HG03378 (cell line): ENCODE results near the gene PGAM5.

Experiments
- ATAC-seq: cut with Tn5 transposase; IDR thresholded peaks from one replicate; pipeline ENCODE4 v1.9.1; 2021; ENCODE audit warnings: mild to moderate bottlenecking, moderate library complexity; ENCODE audit not compliant: unreplicated experiment

The PGAM5 gene

GRCh38 chr12:132710405-132711079 lies at the start of gene PGAM5:
PGAM5 (plus strand) TSS chr12:132710842; CDS start chr12:132710877, 35 bp downstream.
- ATAC-seq: peak; percentile 70

DNA sequence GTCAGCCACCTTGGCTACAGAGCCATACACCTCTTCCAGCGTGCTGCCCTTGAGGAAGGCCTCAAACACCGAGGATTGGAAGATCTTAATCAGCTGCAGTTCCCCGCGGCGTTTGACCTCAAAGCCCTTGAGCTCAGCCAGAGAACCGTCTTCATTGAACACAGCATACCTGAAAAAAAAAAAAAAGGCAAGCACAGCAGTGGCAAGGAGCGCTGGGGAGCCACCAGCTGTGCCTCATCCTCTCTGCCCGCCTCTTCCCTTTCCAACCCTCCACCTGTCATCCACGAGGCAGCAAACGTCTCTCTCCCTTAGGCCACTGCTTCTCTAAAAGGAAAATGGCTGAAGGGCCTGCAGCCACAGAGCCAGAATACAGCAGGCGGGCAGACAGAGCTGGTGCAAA lies 49.6 kb upstream of the PGAM5 start:
- no peak for ATAC-seq

DNA sequence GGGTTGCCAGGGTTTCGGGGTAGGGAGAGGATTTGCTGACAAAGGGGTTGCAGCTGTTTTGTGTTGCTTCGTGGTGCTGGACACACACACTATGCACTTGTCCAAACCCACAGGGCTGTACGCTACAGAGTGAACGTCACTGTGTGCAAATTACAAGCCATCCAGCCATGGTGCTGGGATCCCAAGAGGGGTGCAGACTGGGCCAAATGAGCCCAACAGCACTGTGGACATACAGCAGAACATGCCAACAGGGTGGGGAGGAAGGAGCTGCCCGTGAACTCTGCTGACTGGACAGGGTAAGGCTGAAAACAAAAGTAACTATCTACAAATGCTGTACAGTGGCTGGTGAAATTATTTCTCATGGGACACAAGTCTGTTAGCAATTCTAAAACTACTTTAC lies 48.7 kb upstream of the PGAM5 start:
- no peak for ATAC-seq

DNA sequence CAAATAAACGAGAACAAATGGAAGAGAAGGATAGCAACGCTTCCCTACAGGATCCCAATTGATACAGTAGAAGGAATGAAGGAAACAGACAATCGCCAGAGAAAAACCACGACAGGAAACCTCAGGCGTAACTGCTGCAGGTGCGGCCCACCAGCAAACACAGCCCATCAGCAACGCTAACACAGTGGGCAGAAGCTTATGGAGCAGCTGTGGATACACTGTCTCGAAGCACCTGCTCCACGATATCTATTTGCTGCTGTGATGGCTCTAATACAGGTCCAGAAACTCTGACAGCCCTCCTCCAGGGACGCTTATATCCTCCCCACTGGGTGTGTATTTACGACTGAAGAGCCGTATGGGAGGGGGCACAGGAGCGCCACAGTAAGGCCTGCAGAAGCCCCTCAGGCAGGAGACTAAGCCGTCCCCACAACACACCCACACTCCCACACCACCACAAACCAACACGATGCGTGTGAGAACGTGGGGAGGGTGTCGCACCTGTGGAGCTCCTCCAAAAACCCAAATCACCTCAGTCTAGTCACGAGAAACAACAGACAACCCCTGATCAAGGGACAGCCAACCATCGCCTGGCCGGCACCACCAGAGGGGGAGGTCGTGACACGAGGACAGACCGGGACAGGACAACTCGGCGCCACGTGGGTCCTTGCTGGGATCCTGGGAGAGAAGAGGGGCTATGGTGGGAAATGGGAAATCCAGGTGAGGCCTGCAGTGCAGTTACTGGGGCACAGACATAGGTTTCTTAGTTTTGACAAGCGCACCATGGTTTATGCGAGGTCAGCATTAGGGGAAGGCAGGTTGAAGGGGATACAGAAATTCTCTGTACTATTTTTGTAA lies 47.5 kb upstream of the PGAM5 start:
- ATAC-seq: no peak

GRCh38 chr12:132664206-132665148 lies 46.2 kb upstream of the PGAM5 start:
- ATAC-seq: no peak

DNA sequence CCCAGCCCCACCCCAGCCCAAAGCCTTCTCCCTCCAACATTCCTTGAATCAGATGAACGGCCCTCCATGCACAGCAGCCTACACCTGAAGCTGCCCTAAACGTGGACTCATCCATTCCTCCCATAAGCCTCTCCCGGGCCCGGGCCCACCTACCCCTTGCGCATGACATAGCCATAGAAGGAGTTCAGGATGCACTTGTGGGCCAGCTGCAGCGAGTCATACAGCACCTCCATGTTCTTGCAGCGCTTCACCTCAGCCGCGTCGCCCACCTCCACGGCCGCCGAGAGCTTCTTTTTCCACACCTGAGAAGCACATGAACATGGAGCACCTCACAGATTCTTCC lies 45.5 kb upstream of the PGAM5 start:
- ATAC-seq: no peak

- ATAC-seq: no peak
Measured at GRCh38 chr12:132665794-132666193, 44.8 kb upstream of the PGAM5 start.

- ATAC-seq: no peak
Measured at GRCh38 chr12:132668191-132669088, 42.2 kb upstream of the PGAM5 start.

DNA sequence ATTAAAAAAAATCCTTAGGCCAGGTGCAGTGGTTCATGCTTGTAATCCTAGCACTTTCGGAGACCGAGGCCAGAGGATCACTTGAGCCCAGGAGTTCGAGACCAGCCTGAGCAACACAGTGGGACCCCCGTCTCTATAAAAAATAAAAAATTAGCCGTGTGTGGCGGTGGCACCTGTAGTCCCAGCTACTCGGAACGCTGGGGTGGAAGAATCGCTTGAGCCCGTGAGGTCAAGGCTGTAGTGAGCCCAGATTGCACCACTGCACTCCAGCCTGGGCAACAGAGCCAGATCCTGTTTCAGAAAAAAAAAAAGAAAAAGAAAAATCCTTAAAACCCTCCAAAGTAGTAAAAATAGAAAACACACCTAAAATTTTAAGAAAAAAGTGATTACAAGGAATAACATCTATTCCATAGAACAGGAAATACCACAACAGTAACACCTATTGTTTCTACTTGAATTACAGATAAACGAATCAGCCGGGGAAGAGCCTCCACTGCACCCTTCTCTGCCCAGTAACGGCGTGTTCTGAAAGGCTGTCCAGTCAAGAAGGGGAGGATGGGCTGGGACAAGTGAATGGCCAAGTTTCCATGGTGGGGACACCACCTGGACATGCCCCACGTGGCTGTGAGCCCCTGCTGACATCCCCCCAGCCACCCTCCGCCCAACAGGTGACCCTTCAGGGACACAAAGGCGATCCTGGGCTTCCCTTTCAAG lies 41.3 kb upstream of the PGAM5 start:
- ATAC-seq: no peak

- no peak for ATAC-seq
Measured at GRCh38 chr12:132672116-132672515, 38.5 kb upstream of the PGAM5 start.

GRCh38 chr12:132672678-132673077 lies 38.0 kb upstream of the PGAM5 start:
- ATAC-seq: no peak

GRCh38 chr12:132673288-132674179 lies 37.1 kb upstream of the PGAM5 start:
- no peak for ATAC-seq

- no peak for ATAC-seq
Measured at GRCh38 chr12:132674561-132674960, 36.1 kb upstream of the PGAM5 start.

GRCh38 chr12:132675757-132676432 lies 34.7 kb upstream of the PGAM5 start:
- no peak for ATAC-seq

DNA sequence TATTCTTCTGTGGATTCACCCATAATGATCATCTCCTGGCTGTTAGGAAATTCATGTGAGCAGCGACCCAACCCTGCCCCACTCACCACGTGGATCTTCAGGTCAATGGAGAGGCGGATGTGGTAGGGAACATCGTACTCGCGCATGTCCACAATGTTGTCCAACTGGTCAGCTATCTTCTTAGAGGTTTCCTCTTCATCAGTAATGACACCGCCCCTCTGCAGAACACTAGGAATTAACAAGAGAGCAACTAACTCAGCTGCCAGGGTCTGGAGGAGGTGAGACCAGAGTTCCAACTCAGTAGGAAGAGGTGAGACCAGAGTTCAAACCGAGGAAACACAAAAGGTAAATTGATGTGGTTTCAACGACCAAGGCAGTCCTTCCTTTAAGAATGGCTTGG lies 33.1 kb upstream of the PGAM5 start:
- no peak for ATAC-seq

DNA sequence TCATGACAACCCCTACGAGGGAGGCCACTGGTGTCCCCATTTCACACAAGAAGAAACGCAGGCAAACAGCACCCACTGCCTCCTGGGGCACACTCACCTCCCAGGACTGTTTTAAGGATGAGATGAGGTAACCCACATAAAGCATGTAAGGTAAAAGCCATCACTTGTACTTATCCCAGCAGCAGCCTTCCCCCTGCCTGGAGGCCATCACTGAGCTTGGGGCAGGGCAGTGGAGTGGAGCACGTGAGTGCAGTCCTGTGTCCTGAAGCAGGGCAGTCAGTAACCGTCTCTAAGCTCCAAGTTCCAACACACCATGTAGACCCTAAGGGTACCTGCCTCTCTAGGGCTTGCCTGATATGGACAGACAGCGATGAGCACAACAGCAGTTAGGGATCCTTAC lies 25.2 kb upstream of the PGAM5 start:
- no peak for ATAC-seq

DNA sequence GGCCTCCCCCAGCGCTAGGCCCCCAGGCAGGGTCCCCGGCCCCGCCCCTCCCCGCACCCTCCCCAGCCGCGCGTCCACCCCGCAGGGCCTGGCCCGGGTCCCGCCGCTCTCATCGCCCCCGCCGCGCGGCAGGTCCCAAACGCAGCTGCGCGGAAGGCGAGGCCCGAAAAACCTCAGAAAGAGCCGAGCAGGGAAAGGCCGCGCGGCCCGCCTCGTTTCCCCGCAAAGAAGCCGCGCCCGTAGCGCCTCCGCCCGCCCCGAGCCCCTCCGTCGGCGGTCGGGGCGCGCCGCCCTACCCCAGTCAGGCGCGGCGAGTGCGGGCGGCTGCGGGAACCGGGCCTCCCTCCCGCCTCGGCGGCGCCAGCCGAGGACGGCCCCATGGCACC lies 23.8 kb upstream of the PGAM5 start:
- no peak for ATAC-seq
